Measurements from ENCODE around the gene MARCO. TPM values are rescaled to one million over a fixed set of nuclear protein-coding genes. Genes with fewer than 3 reads are reported as not detected.

MARCO gene
- total and polyA plus RNA-seq, 2 donors (not counting 3 experiments of a cell fraction or from before 2014, with no cell fraction given), result not detected

- TF ChIP-seq FOS (IDR thresholded peaks at IDR 0.05; ENCODE audit: borderline replicate concordance, insufficient read depth, low read length) (no peak), EZH2 (IDR thresholded peaks at IDR 0.05; ENCODE audit: borderline replicate concordance, low read depth, low read length, severe bottlenecking) (no peak), POLR2AphosphoS5 (IDR thresholded peaks at IDR 0.05; ENCODE audit: insufficient read depth, low read depth, low read length) (no peak), JUN (IDR thresholded peaks at IDR 0.05; ENCODE audit: borderline replicate concordance, insufficient read depth, insufficient read length, low read depth) (no peak), CTCF (IDR thresholded peaks at IDR 0.05; ENCODE audit: extremely low read depth in 1 of 2, insufficient read depth in 1 of 2, low read depth in 1 of 2, low read length in 2 of 2) (no peak), GATA2 (IDR thresholded peaks at IDR 0.05; ENCODE audit: insufficient read depth, insufficient read length, low read depth, low read length) (no peak), POLR2A (IDR thresholded peaks at IDR 0.05; ENCODE audit: low read depth, low read length) (no peak)
- no peaks in the 10 kb centered on the region for H3K9me3 ChIP-seq (replicated peaks; ENCODE audit: control insufficient read depth, insufficient read depth, low read length)
- H3K9ac ChIP-seq (replicated peaks; ENCODE audit: extremely low read depth, insufficient read depth, low read length), result no peak overlapping the region
- no peak overlapping the region for H2AFZ ChIP-seq (ENCODE audit: low read depth, low read length)
- no peak overlapping the region for H3K4me3 ChIP-seq (replicated peaks in 1 of 3; ENCODE audit: insufficient read depth in 1 of 3, low read depth in 1 of 3, low read length in 3 of 3)
- CTCF ChIA-PET, result no interaction called here
- no TSS peak for BruUV-seq (replicated peaks)
- no peak overlapping the region for H3K4me2 ChIP-seq (ENCODE audit: insufficient read depth, low read length)
- no peaks in the 10 kb centered on the region for H4K20me1 ChIP-seq (replicated peaks; ENCODE audit: control insufficient read depth, extremely low read depth, insufficient read depth, low read length)
- no peaks in the 10 kb centered on the region for H3K27me3 ChIP-seq (ENCODE audit: control insufficient read depth in 2 of 2, insufficient read depth in 2 of 2, low read length in 2 of 2)
- H3K79me2 ChIP-seq (ENCODE audit: control insufficient read depth, insufficient read depth, low read length), result no peaks in the 10 kb centered on the region
- H3K9me1 ChIP-seq (replicated peaks; ENCODE audit: control insufficient read depth, extremely low read depth, insufficient read depth, low read length), result no peaks in the 10 kb centered on the region
- FAIRE-seq, result no peak
- intact Hi-C loops (cut with micrococcal nuclease), result no loop called here
- no peak for DNase-seq (ENCODE audit: low read depth, low spot score)
- dilution Hi-C loops (cut with MboI; ENCODE audit: extremely low pct_ligation_motif_present, low sequenced_read_pairs), result no loop called here
- POLR2A ChIA-PET, result no interaction called here
- H3K36me3 ChIP-seq (ENCODE audit: control insufficient read depth in 2 of 2, extremely low read depth in 1 of 2, insufficient read depth in 2 of 2, low read length in 2 of 2), result no peaks in the 10 kb centered on the region
- H3K27ac ChIP-seq (ENCODE audit: insufficient read depth, low read depth, low read length), result no peak overlapping the region
- no peaks in the 10 kb centered on the region for H3K4me1 ChIP-seq (ENCODE audit: control insufficient read depth, extremely low read depth, insufficient read depth, low read length)
Measured at GRCh38 chr2:118943286-118943685, 1.3 kb downstream of the MARCO start.
